Activated effector memory CD4-positive, alpha-beta T cell treated with Interleukin-2 at 50 U/mL for 16 hours (primary cell): ENCODE measurements around the gene LIN7B.
"Not testable (repeated sequence)": the region's sequence is repeated elsewhere in the genome, so short reads cannot be mapped to it uniquely, and the experiment has no call there.

ENCODE experiments used
- DNase-seq: peaks from one replicate; pipeline ENCODE4 v3.0.0-alpha.2; 2020

LIN7B gene

GRCh38 chr19:49113762-49114629 is at the start of gene LIN7B:
Gene LIN7B, plus strand, starts transcription at chr19:49114370. Its CDS starts 35 bp downstream, at chr19:49114405.
- peak; percentile 70 for DNase-seq

- DNase-seq, result no peak
These were observed 49.2 kb upstream of the LIN7B start, which contains the start of gene NTF4 for GRCh38 chr19:49064768-49065611. Gene NTF4, minus strand, starts transcription at chr19:49064818. Its CDS starts 2,821 bp downstream, at chr19:49061997.

- no peak for DNase-seq
These were observed 48.2 kb upstream of the LIN7B start for GRCh38 chr19:49065905-49066512.

GRCh38 chr19:49067554-49067953 is 46.6 kb upstream of the LIN7B start:
- no peak for DNase-seq

GRCh38 chr19:49069026-49069425 is 45.1 kb upstream of the LIN7B start:
- DNase-seq, result no peak

GRCh38 chr19:49070416-49070815 is 43.8 kb upstream of the LIN7B start:
- DNase-seq, result no peak

GRCh38 chr19:49071860-49072547 is 42.2 kb upstream of the LIN7B start:
- no peak for DNase-seq

GRCh38 chr19:49073514-49074378 is 40.4 kb upstream of the LIN7B start:
- DNase-seq, result no peak

GRCh38 chr19:49074869-49075268 is 39.3 kb upstream of the LIN7B start:
- not testable (repeated sequence) for DNase-seq

- DNase-seq, result no peak
These were observed 33.8 kb upstream of the LIN7B start for GRCh38 chr19:49080392-49080791.

- DNase-seq, result no peak
These were observed 32.9 kb upstream of the LIN7B start for GRCh38 chr19:49081273-49081672.

- no peak for DNase-seq
These were observed 29.8 kb upstream of the LIN7B start for GRCh38 chr19:49084206-49085019.

GRCh38 chr19:49085020-49085867 is 28.9 kb upstream of the LIN7B start, which contains the start of gene SNRNP70:
Gene SNRNP70, plus strand, starts transcription at chr19:49085451. Its CDS starts 964 bp downstream, at chr19:49086415.
- peak; percentile 98 for DNase-seq

- DNase-seq, result no peak
These were observed 28.3 kb upstream of the LIN7B start for GRCh38 chr19:49085868-49086232.

- DNase-seq, result no peak
These were observed 27.9 kb upstream of the LIN7B start for GRCh38 chr19:49086296-49086695.

GRCh38 chr19:49091391-49092038 is 22.7 kb upstream of the LIN7B start:
- no peak for DNase-seq

- DNase-seq, result no peak
These were observed 21.5 kb upstream of the LIN7B start for GRCh38 chr19:49092686-49093085.

GRCh38 chr19:49094505-49095482 is 19.4 kb upstream of the LIN7B start:
- DNase-seq, result no peak
